DMS114 treated with DMSO at 0.1 percent for 48 hours (cell line): ENCODE results near the gene GPR155.
A peak's percentile ranks its signal among the peaks of the same experiment; 100 is the strongest.
"Not testable (repeated sequence)": the region's sequence is repeated elsewhere in the genome, so short reads cannot be mapped to it uniquely, and the experiment has no call there.

Source experiments
- DNase-seq: peaks from one replicate; lab custom pipeline; 2025; ENCODE audit not compliant: unreplicated experiment; lab: John Stamatoyannopoulos, UW

GPR155 gene

DNA sequence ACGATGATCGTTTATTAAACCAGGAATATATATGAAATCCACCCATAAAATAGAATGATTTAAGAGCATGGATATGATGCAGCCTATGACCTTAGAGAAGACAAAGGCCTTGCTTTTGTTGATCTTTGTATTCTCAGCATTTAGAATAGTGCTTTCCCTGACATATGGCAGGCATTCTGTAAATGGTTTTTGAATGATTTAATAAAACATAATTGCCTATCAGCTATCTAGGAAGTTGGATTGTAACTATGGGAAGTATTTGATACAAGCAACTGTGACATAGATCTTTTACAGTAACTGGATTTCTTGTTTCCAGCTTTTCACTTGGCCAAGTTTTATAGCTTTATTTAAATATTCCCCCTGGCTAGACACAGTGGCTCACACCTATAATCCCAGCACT lies 5.1 kb upstream of the GPR155 start:
- no peak for DNase-seq

DNA sequence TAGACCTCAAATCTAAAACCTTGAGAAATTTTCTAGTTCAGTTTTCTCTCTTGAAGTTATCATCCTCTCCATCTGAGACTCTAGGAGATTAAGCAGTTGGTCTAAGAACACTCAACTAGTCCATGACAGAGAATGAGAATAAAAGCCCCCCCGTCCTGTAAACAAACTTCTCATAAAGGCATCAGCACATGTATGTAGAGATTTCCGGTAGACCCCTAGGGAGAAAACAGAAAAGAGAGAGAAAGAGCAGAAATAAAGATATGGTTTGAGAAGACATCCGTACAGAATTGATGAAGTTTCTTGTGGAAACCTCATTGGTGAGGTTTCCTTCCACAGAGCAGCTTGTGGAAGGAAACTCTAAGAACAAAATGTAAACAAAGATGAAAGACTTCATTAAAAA lies 3.2 kb upstream of the GPR155 start:
- DNase-seq = no peak

DNA sequence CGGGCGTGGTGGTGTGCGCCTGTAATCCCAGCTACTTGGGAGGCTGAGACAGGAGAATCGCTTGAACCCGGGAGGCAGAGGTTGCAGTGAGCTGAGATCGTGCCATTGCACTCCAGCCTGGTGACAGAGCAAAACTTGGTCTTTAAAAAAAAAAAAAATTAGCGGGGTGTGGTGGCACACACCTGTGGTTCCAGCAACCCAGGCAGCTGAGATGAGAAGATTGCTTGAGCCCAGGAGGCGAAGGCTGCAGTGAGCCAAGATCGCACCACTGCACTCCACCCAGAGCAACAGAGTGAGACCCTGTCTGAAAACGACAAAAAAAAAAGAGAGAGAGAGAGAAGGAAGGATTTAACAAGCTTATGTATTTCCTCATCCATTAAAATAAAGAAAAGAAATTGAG lies 2.7 kb upstream of the GPR155 start:
- not testable (repeated sequence) for DNase-seq

DNA sequence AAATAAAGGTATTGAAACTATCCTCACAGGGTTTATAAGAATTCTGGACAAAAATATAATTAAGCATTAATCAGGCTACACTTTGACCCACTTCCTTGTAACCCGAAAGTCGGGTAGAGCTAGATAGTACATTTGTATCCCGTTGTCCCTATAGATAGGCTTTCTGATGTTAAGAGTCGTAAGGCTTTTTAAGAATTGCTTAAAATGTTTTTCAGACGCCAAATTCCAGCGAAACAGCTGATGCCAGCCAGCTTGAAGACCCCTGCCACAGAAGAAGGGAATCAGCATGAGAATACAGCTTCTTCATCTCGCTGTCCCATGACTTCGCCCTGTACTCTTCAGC lies 962 bp upstream of the GPR155 start:
- no peak for DNase-seq

DNA sequence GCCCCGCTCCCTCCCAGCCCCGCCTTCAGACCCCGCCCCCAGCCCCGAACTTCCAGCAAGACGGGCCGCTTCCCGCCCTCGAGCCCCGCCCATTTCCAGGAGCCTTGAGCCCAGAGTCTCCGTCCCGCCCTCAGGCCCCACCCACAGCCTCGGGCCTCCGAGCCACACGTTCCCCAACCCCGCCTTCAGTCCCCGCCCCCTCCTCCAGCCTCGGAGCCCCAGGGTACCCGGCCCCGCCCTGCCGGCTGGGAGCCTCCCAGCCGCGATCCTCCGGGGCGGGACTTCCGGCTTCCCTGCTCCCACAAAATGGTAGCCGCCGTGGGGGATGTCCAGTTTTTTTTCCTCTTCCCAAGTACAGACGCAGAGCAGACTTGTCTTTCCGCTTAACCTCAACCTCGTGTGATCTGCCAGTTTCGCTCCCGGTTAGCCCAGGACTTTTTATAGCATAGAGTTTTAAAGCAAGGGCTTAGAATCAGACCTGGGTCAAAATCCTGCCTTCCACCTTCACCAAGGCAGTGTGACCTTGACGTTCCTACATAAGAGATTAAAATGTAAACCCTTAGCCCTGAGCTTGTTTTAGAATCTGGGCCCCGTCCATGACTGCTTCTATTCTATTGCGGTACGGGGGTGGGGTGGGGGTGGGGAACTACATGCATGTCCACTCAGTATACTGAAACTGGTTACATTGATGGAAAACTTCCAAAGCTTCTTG lies 435 bp upstream of the GPR155 start:
- DNase-seq = peak; percentile 82

DNA sequence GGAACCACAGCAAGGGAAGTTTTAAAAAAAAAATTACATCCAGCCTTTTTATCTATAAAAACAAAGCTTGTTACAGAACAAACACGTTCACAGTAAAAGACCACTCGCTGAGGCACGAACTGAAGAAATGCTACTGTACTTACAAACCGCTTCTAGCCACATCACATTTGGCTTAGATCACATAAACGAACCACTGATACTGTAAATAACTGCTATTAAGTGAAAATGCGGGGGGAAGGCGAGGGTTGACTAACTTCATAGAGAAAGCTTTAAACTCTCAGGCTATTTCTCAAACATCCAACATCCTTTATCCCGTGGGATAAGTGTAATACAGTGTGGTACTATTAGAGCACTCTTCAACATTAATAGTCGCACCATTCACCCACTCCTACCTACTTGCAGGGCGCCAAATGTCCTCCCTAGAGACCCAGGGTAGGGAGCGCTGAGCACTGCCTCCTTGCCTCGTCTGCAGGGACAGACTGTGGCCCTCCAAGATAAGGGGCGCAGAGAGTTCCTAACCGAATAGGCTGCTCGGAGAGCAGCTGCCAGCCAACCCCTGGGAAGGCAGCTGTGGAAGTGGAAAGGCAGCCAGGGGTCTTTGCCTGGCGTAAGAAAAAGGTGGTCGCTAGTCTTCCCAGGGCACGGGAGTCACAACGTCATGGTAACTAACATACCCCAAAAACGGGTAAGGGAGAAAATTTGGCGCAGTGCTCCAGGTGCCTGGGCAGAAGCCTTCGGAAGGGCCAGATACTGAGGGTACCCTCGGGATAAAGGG lies 854 bp downstream of the GPR155 start:
- DNase-seq = no peak

DNA sequence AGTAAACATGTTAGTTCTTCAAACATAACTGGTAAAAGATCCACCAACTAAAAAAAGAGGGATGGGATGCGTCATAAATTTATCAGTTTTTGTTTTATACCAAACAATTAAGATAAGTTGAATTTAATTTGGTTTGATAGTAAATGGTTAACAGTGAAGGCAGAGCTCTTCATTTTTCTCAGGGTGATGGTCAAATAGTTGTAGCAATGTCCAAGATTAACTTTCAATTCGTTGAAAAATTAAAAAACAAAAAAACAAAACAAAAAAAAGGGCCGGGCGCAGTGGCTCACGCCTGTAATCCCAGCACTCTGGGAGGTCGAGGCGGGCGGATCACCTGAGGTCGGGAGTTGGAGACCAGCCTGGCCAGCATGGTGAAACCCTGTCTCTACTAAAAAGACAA lies 1.8 kb downstream of the GPR155 start:
- not testable (repeated sequence) for DNase-seq

DNA sequence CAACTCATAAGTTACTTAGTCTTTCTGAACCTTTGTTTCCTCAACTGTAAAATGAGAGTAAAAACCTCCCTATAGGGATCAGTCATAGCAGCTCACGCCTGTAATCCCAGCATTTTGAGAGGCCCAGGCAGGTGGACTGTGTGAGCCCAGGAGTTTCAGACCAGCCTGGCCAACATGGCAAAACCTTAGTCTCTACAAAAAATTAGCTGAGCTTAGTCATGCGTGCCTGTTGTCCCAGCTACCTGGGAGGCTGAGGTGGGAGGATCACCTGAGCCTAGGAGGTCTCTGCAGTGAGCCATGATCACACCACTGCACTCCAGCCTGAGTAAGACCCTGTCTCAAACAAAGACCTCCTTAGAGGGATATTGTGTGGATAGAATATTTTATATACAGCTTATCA lies 2.3 kb downstream of the GPR155 start:
- no peak for DNase-seq

DNA sequence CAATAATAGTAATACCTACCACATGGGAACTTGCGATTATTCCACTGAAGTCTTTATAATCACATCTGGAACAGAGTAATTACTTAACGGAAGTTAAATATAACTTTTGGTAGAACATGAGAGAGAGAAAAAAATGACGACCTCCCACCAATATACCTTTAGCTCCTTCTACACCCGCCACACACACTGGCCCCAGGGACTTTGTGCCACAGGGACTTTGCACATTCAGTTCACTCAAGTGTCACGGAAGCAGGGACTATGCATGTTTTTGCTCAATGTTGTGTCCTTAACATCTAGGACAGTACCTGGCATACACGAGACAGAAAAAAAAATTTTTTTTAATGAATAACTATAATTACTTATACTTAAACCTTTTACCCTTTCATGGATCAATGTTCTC lies 4.0 kb downstream of the GPR155 start:
- no peak for DNase-seq

DNA sequence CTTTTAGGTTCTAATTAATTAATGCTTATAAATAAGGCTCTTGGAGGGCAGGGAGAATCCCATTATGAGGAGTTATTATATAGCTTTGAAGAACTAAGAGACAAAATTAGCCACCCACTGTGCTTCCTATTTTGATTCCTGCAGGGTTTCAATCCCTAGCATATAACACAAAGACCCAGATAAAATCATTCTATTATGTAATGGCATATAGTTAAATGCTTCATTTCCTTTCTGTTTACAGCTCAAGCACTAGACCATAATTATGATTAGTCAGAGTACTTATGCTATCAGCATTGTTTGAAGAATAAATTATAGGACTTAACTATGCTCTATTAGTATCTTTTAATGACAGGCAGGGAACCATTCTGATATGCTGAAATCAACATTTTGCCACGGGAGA lies 9.1 kb downstream of the GPR155 start:
- DNase-seq = no peak

DNA sequence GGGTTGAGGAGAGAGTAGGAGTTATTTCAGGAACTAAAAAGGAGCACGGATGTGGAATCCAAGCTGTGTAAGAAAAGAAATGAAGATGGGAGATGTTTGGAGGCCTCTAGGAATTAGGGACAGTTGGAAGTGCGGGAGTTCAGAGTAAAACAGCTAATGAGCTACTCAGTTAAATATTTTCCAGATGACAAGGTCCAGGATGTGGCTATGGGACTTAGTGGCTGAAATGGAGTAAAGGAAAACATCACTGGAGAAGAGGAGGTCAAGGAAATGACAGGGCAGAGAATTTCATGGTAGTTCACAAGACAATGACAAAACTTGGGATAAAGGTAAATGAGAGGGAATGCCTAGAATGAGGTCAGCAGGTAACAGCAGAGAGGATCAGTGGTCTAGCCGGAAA lies 13.0 kb downstream of the GPR155 start:
- DNase-seq = no peak

DNA sequence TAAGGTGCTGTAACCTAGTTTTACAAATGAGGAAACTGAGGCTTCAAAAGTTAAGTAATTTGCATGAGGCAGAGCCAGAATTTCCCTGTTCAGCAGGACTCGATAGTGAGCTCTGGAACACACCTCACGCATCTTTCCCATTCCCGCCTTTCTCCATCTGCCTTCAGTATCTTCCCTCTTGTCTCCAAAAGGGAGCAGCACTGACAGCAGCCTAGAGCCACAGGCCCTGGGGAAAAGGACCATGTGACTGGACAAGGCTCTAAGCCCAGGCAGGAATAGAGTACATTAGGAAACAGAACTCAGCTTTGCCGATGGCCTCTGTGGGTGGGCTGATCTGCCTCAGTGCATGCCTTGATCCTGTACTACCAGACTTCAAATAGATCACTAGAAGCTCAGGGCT lies 21.5 kb downstream of the GPR155 start:
- no peak for DNase-seq

DNA sequence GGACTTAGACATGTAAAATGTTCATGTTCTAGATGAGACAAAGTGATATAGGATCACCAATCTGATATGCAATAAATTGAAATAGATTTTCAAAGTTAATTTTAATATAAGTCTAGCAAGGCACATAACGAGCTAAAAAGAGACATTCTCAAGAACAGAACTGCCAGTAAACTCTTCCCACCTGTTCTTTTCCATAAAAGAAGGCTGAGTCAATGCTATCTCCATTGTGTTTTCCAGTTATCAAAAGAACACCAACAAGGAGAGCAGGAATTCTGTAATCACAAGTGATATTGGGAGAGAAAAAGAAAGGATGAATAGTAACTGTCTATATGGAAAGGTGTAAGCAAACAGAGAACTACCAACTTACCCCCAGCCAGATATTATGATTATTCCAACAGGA lies 25.6 kb downstream of the GPR155 start:
- no peak for DNase-seq

DNA sequence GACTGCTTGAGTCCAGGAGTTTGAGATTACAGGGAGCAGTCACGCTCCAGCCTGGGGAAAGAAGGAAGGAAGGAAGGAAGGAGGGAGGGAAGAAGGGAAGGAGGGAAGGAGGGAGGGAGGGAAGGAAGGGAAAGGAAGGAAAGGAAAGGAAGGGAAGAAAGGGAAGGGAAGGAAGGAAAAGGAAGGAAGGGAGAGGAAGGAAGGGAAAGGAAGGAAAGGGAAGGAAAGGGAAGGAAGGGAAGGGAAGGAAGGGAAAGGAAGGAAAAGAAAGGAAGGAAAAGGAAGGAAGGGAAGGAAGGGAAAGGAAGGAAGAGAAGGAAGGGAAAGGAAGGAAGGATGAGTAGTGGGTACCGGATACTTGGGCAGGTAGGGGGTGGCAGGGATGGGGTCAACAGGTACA lies 32.3 kb downstream of the GPR155 start:
- DNase-seq = no peak

DNA sequence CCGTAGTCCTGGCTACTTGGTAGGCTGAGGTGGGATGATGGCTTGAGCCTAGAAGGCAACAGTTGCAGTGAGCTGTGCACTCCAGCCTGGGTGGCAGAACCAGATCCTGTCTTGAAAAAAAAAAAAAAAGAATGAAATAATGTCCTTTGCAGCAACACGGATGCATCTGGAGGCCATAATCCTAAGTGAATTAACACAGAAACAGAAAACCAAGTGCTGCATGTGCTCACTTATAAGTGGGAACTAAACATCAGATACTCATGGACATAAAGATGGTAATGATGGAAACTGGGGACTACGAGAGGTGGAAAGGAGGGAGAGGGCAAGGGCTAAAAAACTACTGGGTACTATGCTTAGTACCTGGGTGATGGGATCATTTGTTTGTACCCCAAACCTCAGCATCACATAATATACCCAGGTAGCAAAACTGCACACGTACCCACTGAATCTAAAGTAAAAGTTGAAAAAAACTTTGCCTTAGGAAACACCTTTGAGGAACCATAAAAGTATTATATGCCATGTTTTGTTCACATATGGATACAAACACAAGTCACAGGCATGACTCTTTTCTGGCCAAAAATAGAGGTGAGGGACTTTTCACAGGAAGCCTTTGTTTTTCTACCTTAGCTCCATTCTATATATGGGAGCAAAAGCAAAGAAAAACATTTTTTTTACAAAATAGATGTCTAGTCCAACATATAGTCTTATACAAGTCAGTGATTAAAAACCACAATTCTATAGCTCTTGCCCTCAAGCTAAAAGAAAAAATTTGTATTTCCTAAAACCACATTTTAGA lies 36.6 kb downstream of the GPR155 start:
- DNase-seq = no peak

DNA sequence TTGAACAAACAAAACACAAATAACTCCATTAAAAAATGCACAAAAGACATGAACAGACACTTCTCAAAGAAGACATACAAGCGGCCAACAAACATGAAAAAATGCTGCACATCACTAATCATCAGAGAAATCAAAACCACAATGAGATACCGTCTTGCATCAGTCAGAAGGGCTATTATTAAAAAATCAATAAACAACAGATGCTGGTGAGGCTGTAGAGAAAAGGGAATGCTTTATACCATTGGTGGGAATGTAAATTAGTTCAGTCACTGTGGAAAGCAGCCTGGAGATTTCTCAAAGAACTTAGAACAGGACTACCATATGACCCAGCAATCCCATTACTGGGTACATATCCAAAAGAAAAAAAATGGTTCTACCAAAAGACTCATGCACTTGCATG lies 37.8 kb downstream of the GPR155 start:
- DNase-seq = no peak

DNA sequence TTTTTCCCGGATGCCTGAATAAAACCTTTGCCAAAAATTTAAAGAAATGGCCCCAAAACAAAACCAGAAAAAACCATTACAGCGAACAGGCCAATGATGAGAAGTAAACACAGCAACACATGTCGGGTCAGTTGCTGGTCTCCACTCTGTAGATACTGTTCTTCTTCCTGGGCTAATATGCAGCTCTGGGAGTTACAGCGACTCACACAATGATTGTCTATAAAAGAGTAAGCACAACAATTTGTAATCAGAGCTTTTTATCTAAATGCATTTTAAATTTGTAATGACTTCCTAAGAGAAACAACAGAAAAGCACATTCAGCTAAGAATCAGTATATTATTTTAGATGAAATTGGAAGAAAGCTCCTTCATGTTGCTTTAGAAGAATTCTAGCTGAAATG lies 40.3 kb downstream of the GPR155 start:
- no peak for DNase-seq

DNA sequence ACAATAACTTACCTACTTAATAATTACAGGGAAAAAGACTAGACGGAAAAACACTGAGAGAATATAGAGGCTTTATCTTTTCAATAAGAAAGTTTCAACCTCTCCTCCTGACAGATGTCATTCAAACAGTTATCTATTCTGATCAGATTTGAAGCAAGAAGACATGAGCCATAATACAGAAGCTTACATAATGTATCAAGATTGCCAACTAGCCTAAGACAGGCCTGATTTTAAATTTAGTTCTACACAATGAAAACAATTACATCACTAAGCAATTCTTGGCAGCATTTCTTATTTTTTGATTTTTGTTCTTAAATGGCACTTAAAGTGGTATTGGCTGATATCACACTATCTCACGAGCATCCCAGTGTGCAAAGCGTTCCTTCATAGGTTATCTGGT lies 41.6 kb downstream of the GPR155 start:
- no peak for DNase-seq

DNA sequence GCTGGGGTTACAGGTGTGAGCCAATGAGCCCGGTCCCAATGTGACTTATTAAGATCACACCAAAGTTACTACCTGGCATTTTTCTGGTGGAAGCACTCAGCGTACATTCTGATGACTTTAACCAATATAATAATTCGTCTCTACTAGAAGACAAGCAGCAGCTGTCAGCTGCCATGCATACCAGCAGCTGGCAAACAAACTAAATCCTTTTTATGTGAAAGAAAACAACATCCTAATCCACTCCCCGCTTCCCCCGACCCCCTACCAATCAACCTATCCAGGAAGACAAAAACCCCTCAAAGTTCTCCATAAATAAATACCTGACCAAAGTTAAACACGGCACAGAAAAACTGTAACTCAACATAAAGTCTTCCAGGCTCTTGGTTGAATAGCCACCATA lies 42.1 kb downstream of the GPR155 start:
- no peak for DNase-seq

DNA sequence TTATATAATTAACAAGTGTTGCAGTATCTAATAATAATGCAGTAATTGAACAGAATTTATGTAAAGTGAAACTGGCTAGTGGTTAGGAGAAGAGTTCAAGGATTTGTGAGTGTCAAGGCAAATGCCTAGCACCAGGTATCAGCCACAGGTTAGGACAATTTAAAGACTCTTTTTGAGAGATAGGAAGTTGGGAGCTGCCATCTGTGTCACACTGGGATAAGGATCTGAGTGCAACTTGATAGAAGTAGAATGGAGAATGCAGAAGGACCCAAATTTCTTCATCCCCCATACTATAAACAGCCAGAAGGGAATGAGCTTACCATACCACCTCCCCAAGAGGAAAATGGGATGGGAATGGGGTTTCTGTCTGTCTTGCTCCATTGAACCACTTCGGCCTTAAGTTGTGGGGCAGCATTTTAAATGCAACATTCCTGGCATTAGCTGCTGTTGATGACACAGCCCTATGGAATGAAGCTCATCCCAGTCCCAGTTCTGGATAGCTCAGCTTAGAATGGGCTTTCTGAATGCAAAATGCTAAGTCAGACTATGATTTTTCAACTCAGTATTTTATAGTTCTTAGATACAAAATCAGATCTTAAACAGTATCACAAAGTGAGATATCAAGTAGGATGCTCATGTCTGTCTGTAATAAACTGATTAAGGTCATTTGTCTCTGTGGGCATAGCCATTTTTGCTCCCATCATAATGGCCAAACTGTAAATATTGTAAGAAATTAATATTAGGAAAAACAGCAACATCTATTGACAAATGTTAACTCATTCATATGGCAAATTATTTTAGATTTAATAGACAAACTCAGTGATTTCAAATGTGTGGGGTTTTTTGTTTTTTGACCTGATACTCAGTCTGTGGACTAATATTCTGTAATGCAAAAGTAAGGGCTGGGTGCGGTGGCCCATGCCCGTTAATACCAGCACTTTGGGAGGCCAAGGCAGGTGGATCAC lies 44.0 kb downstream of the GPR155 start:
- DNase-seq = no peak

DNA sequence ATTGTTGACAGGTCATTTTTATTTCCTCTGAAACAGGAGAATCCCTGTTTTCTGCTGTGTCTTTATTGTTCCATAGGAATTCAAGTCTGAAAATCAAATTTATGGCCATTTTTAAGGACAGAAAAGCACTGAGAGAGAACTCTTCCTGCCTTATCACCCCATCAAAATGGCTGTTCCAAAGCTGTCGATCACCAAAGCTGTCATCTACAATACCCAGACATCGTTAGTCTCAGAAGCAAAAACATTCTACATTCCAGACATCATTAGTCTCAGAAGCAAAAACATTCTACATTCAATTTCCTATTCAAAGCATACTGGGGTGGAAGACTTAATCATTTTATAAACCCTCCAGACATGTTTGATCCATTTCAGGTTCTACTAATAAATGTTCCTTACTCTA lies 46.9 kb downstream of the GPR155 start:
- no peak for DNase-seq
